SK-MEL-5 (cell line): ENCODE data around the gene ARPC2. TPM values are rescaled to one million over a fixed set of nuclear protein-coding genes. Genes with fewer than 3 reads are reported as not detected.
"Not testable (repeated sequence)": the region's sequence is repeated elsewhere in the genome, so short reads cannot be mapped to it uniquely, and the experiment has no call there.

Experiments used
- DNase-seq: peaks from one replicate; pipeline ENCODE4 v3.0.0-alpha.2; 2016; ENCODE audit warnings: low read depth, low spot score
- in situ Hi-C: cut with HindIII; loops from 2 replicates; pipeline ENCODE4 v1.10.0; 2016; ENCODE audit warnings: low sequenced_read_pairs, high pct_unique_total_duplicates, low pct_unique_long_range_greater_than_20kb
- total RNA-seq: library from RNA; depleted of rRNA; stranded (reverse); fragments of >200 nt; shearing (Covaris generic); gene quantifications from 2 replicates; pipeline ENCODE4 v1.2.3, GENCODE V29; 2014

Gene ARPC2
- total RNA-seq, 1 experiment from 2014 or later, result 198 TPM

GRCh38 chr2:218262631-218263586, 45.9 kb downstream of the ARPC2 start:
- DNase-seq, result no peak
- in situ Hi-C loops, result no loop called here

- no peak for DNase-seq
- in situ Hi-C loops, result no loop called here
Measured at GRCh38 chr2:218263817-218264641, 47.0 kb downstream of the ARPC2 start.

GRCh38 chr2:218264773-218265561, 48.0 kb downstream of the ARPC2 start:
- in situ Hi-C loops, result no loop called here
- DNase-seq, result no peak

GRCh38 chr2:218265626-218266025, 48.6 kb downstream of the ARPC2 start:
- in situ Hi-C loops, result no loop called here
- DNase-seq, result no peak

GRCh38 chr2:218266316-218266979, 49.5 kb downstream of the ARPC2 start:
- in situ Hi-C loops, result no loop called here
- DNase-seq, result no peak

GRCh38 chr2:218267259-218267658, 50.3 kb downstream of the ARPC2 start:
- in situ Hi-C loops, result no loop called here
- no peak for DNase-seq

- in situ Hi-C loops, result no loop called here
- DNase-seq, result peak; percentile 99
Measured at GRCh38 chr2:218269900-218270720, 53.1 kb downstream of the ARPC2 start, which contains the start of the genes AAMP and PNKD. Gene AAMP (minus strand): TSS chr2:218270137. CDS start chr2:218270086, 51 bp downstream. Gene PNKD (plus strand): TSS chr2:218270519. CDS start chr2:218270536, 17 bp downstream.

- in situ Hi-C loops, result no loop called here
- no peak for DNase-seq
Measured at GRCh38 chr2:218270721-218271486, 53.9 kb downstream of the ARPC2 start.

- no peak for DNase-seq
Measured at GRCh38 chr2:218271487-218271797, 54.5 kb downstream of the ARPC2 start.

GRCh38 chr2:218271865-218272530, 55.0 kb downstream of the ARPC2 start:
- DNase-seq, result no peak
- in situ Hi-C loops, result no loop called here

More at GRCh38 chr2:218271487-218271797, 54.5 kb downstream of the ARPC2 start:
- in situ Hi-C loops, result no loop called here

GRCh38 chr2:218272531-218273212, 55.7 kb downstream of the ARPC2 start:
- in situ Hi-C loops, result no loop called here
- DNase-seq, result peak; percentile 94

GRCh38 chr2:218273214-218273907, 56.4 kb downstream of the ARPC2 start:
- in situ Hi-C loops, DNase-seq: not testable (repeated sequence)

GRCh38 chr2:218273908-218274249, 56.9 kb downstream of the ARPC2 start:
- DNase-seq, result no peak
- in situ Hi-C loops, result no loop called here

- in situ Hi-C loops, result no loop called here
- DNase-seq, result no peak
Measured at GRCh38 chr2:218274586-218274985, 57.6 kb downstream of the ARPC2 start.
